HepG2 (cell line): ENCODE results near the gene NLGN3. TPM values are rescaled to one million over a fixed set of nuclear protein-coding genes. Genes with fewer than 3 reads are reported as not detected.

Experiments
- ATAC-seq: fragments of 200-7000 bp; cut with Tn5 transposase; 3 replicates; pipeline ENCODE4 v1.9.1; 2020; ENCODE audit warnings: mild to moderate bottlenecking, moderate library complexity
- BruUV-seq: library from RNA; stranded (reverse); fragments of 400-500 nt; replicated peaks from 2 replicates; lab custom pipeline; 2021; lab: Mats Ljungman, UMichigan
- CTCF ChIA-PET: fragments of 300-600 bp; formaldehyde crosslinking; extraction: SDS; loops from one replicate; lab custom pipeline; 2021; ENCODE audit warnings: low total read pairs, inconsistent platforms, low intra/inter-chr PET ratio; lab: Yijun Ruan, JAX
- POLR2A ChIA-PET: fragments of 350-600 bp; sonication (Branson Sonifier 250); formaldehyde crosslinking; loops from one replicate; lab custom pipeline; 2020; ENCODE audit warnings: antibody characterized with exemption, inconsistent platforms; lab: Yijun Ruan, JAX
- DNase-seq: peaks from one replicate; pipeline ENCODE4 v3.0.0-alpha.2; 2015; ENCODE audit warnings: low spot score
- FAIRE-seq: peaks from 3 replicates; lab custom pipeline; 2011; peaks lifted over from hg19 to GRCh38; lab: Jason Lieb, UNC
- H2AFZ ChIP-seq: one replicate; pipeline ENCODE4 v1.6.1; 2011; ENCODE audit warnings: low read length, inconsistent platforms
- H3K27ac ChIP-seq: fragments of 300-600 bp; 3 replicates; pipeline ENCODE4 v1.8.0; 2011; ENCODE audit warnings: mixed run types, mild to moderate bottlenecking, mixed read lengths, low read length, inconsistent platforms; ENCODE audit not compliant: insufficient read depth; ENCODE audit errors: extremely low read length
- H3K27me3 ChIP-seq, 2 experiments: fragments of 200-600 bp in 1 of 2; 2 replicates in 1 of 2; 3 replicates in 1 of 2; pipeline versions ENCODE4 v1.6.0 to v1.8.0; 2011; ENCODE audit warnings: low read length in 2 of 2, mild to moderate bottlenecking in 2 of 2, moderate library complexity in 2 of 2, inconsistent platforms in 1 of 2; ENCODE audit not compliant: insufficient read depth in 2 of 2, control insufficient read depth in 1 of 2
- H3K36me3 ChIP-seq, 2 experiments: fragments of 200-600 bp in 1 of 2; replicated peaks in 1 of 2; 2 replicates in 1 of 2; 3 replicates in 1 of 2; pipeline versions ENCODE4 v1.5.1 to v1.8.0; 2011; ENCODE audit warnings: low read length in 2 of 2, inconsistent platforms in 1 of 2; ENCODE audit not compliant: insufficient read depth in 2 of 2, control insufficient read depth in 1 of 2
- H3K4me1 ChIP-seq: 2 replicates; pipeline ENCODE4 v1.5.1; 2012; ENCODE audit warnings: low read length, inconsistent platforms; ENCODE audit not compliant: insufficient read depth
- H3K4me2 ChIP-seq: 2 replicates; pipeline ENCODE4 v1.6.0; 2011; ENCODE audit warnings: low read depth, low read length, inconsistent platforms
- H3K4me3 ChIP-seq, 3 experiments: fragments of 200-600 bp in 1 of 3; sonication (generic), shearing (Covaris generic) in 1 of 3; replicated peaks in 1 of 3; 2 replicates each; pipeline ENCODE4 v1.5.1; 2011 to 2016; ENCODE audit warnings: low read length in 3 of 3, inconsistent platforms in 2 of 3, low read depth in 2 of 3, mild to moderate bottlenecking in 2 of 3, control low read depth in 1 of 3, mixed read lengths in 1 of 3; ENCODE audit not compliant: insufficient read depth in 1 of 3
- H3K79me2 ChIP-seq: one replicate; pipeline ENCODE4 v1.6.1; 2011; ENCODE audit warnings: low read length, inconsistent platforms; ENCODE audit not compliant: insufficient read depth
- H3K9ac ChIP-seq: 2 replicates; pipeline ENCODE4 v1.6.0; 2011; ENCODE audit warnings: mild to moderate bottlenecking, low read depth, low read length, inconsistent platforms; ENCODE audit not compliant: insufficient read depth
- H3K9me3 ChIP-seq: 2 replicates; pipeline ENCODE4 v1.5.1; 2012; ENCODE audit warnings: mild to moderate bottlenecking, low read length
- H4K20me1 ChIP-seq: 2 replicates; pipeline ENCODE4 v1.6.0; 2011; ENCODE audit warnings: inconsistent platforms, mild to moderate bottlenecking, low read length, moderate library complexity; ENCODE audit not compliant: insufficient read depth
- GATAD1 ChIP-seq: IDR thresholded peaks from 2 replicates; pipeline ENCODE4 v1.6.1; 2016; ENCODE audit warnings: missing genetic modification reagents, missing compliant biosample characterization
- PITX1 ChIP-seq: sonication (generic); formaldehyde crosslinking; IDR thresholded peaks from 2 replicates; pipeline ENCODE4 v1.5.1; 2020; ENCODE audit warnings: mild to moderate bottlenecking, missing genetic modification reagents
- SALL1 ChIP-seq: sonication (generic); formaldehyde crosslinking; IDR thresholded peaks from 2 replicates; pipeline ENCODE4 v1.8.0; 2022; ENCODE audit warnings: mild to moderate bottlenecking, missing genetic modification reagents
- THRA ChIP-seq: sonication (generic); formaldehyde crosslinking; IDR thresholded peaks from 2 replicates; pipeline ENCODE4 v1.4.0; 2020; ENCODE audit warnings: missing genetic modification reagents, borderline replicate concordance
- ZNF557 ChIP-seq: sonication (generic); formaldehyde crosslinking; IDR thresholded peaks from 2 replicates; pipeline ENCODE4 v1.4.0; 2020; ENCODE audit warnings: missing genetic modification reagents
- ZNF589 ChIP-seq: sonication (generic); formaldehyde crosslinking; conservative IDR thresholded peaks from 2 replicates; pipeline ENCODE4 v1.8.0; 2022; ENCODE audit warnings: mild to moderate bottlenecking, moderate library complexity, missing genetic modification reagents
- ZSCAN30 ChIP-seq: sonication (generic); formaldehyde crosslinking; IDR thresholded peaks from 2 replicates; pipeline ENCODE4 v1.5.0; 2020; ENCODE audit warnings: mild to moderate bottlenecking, missing genetic modification reagents
- ZUFSP ChIP-seq: sonication (generic); formaldehyde crosslinking; IDR thresholded peaks from 2 replicates; pipeline ENCODE4 v1.9.0; 2021; ENCODE audit warnings: missing genetic modification reagents, mild to moderate bottlenecking, borderline replicate concordance
- WGBS: methylation state at CpG from one replicate; pipeline ENCODE4 v1.1.6; 2017; ENCODE audit warnings: low lambda C conversion rate; 5-methylcytosine and 5-hydroxymethylcytosine counted together
- in situ Hi-C: cut with HindIII; loops from 2 replicates; pipeline ENCODE4 v1.10.0; 2017; ENCODE audit warnings: low pct_unique_long_range_greater_than_20kb; ENCODE audit not compliant: extremely low pct_ligation_motif_present
- intact Hi-C: fragments of 100-400 bp; cut with micrococcal nuclease; formaldehyde crosslinking; loops from one replicate; pipeline ENCODE4 v1.10.0; 2022; ENCODE audit not compliant: unreplicated experiment
- polyA plus RNA-seq, 8 experiments: library from polyadenylated mRNA; depleted of rRNA in 3 of 8; stranded (reverse) in 7 of 8; unstranded in 1 of 8; fragments of >200 nt; fragmentation: Illumina TruSeq in 4 of 8; extraction: Trizol in 4 of 8; gene quantifications; 2 replicates each; pipeline versions ENCODE4 v1.2.1 to v1.2.3, GENCODE V29; 2011 to 2016; ENCODE audit warnings: low read depth in 4 of 8, missing spikeins in 1 of 8, mixed read lengths in 1 of 8; ENCODE audit not compliant: insufficient read depth in 1 of 8
- total RNA-seq, 5 experiments: library from RNA; depleted of rRNA; stranded (reverse); fragments of >200 nt; fragmentation: Illumina TruSeq; extraction: Trizol; gene quantifications; 2 replicates each; pipeline ENCODE4 v1.2.3, GENCODE V29; 2016; ENCODE audit warnings: low read depth in 1 of 5

Gene NLGN3
- total and polyA plus RNA-seq, 2 of the 13 experiments (the other 11 are each of a cell fraction or from before 2014, with no cell fraction given): 0.04 to 0.16 TPM

- TF ChIP-seq GATAD1 (CRISPR knock-in tag): no peak
- no peak for TF ChIP-seq ZNF557 (CRISPR knock-in tag)
Measured at GRCh38 chrX:71198066-71198465, 53.4 kb downstream of the NLGN3 start (continued).

GRCh38 chrX:71199252-71200008, 54.8 kb downstream of the NLGN3 start:
- no peaks in the 10 kb centered on the region for H3K36me3 ChIP-seq
- intact Hi-C loops (no loop called here), in situ Hi-C loops (no loop called here)
- DNase-seq (no peak), ATAC-seq (no peak), FAIRE-seq (no peak)
- no peaks in the 10 kb centered on the region for H3K27me3 ChIP-seq
- POLR2A ChIA-PET: no interaction called here
- TF ChIP-seq PITX1 (CRISPR knock-in tag) (no peak), ZNF589 (CRISPR knock-in tag) (no peak), ZUFSP (CRISPR knock-in tag) (no peak), ZSCAN30 (CRISPR knock-in tag) (no peak), SALL1 (CRISPR knock-in tag) (no peak), THRA (CRISPR knock-in tag) (no peak)
- H3K9ac ChIP-seq: no peak overlapping the region
- peaks cover 39% of the 10 kb centered on the region for H3K4me1 ChIP-seq
- H3K79me2 ChIP-seq: no peaks in the 10 kb centered on the region
- H4K20me1 ChIP-seq: no peaks in the 10 kb centered on the region
- H3K27ac ChIP-seq: no peak overlapping the region
- CTCF ChIA-PET: no interaction called here
- BruUV-seq: no TSS peak
- no peak overlapping the region for H3K4me3 ChIP-seq
- no peak overlapping the region for H3K4me2 ChIP-seq
- 83% methylated on average over 7 of the region's 7 CpGs for WGBS
- H3K9me3 ChIP-seq: no peaks in the 10 kb centered on the region
- H2AFZ ChIP-seq: no peak overlapping the region
